Endothelial cell (in vitro differentiated cells): ENCODE results near the gene PTGER1. TPM values are rescaled to one million over a fixed set of nuclear protein-coding genes. Genes with fewer than 3 reads are reported as not detected.

Experiments used
- DNase-seq: peaks from one replicate; pipeline ENCODE4 v3.0.0; 2021; ENCODE audit warnings: low spot score
- H3K27ac Mint-ChIP-seq: one replicate; pipeline ENCODE4 v1.8.0; 2021; ENCODE audit warnings: mixed read lengths, inconsistent platforms; ENCODE audit not compliant: unreplicated experiment
- H3K27me3 Mint-ChIP-seq: one replicate; pipeline ENCODE4 v1.8.0; 2021; ENCODE audit warnings: mild to moderate bottlenecking, moderate library complexity, mixed read lengths, inconsistent platforms; ENCODE audit not compliant: unreplicated experiment
- H3K36me3 Mint-ChIP-seq: one replicate; pipeline ENCODE4 v1.8.0; 2021; ENCODE audit warnings: mild to moderate bottlenecking, low read depth, mixed read lengths, inconsistent platforms; ENCODE audit not compliant: unreplicated experiment
- H3K4me1 Mint-ChIP-seq: one replicate; pipeline ENCODE4 v1.8.0; 2021; ENCODE audit warnings: mild to moderate bottlenecking, mixed read lengths, inconsistent platforms; ENCODE audit not compliant: unreplicated experiment
- H3K4me3 Mint-ChIP-seq: one replicate; pipeline ENCODE4 v1.8.0; 2021; ENCODE audit warnings: mild to moderate bottlenecking, mixed read lengths, inconsistent platforms; ENCODE audit not compliant: unreplicated experiment
- H3K9me3 Mint-ChIP-seq: one replicate; pipeline ENCODE4 v1.8.0; 2021; ENCODE audit warnings: mixed read lengths, inconsistent platforms; ENCODE audit not compliant: unreplicated experiment
- total RNA-seq: library from RNA; stranded (reverse); fragmentation: NEBNext Ultra II Directional; extraction: Animal tissue kit (Norgen Biotek cat#: 25700); gene quantifications from one replicate; pipeline ENCODE4 v1.2.1, GENCODE V29; 2021; ENCODE audit not compliant: unreplicated experiment
- TF ChIP-seq, protein P1 (sequence below): fragments of 200-600 bp; sonication (generic); IDR thresholded peaks from one replicate; pipeline ENCODE4 v1.5.0; 2021; ENCODE audit warnings: antibody characterized with exemption; ENCODE audit not compliant: unreplicated experiment

The PTGER1 gene
- total RNA-seq, 1 donor from 2014 or later = 0.31 TPM

DNA sequence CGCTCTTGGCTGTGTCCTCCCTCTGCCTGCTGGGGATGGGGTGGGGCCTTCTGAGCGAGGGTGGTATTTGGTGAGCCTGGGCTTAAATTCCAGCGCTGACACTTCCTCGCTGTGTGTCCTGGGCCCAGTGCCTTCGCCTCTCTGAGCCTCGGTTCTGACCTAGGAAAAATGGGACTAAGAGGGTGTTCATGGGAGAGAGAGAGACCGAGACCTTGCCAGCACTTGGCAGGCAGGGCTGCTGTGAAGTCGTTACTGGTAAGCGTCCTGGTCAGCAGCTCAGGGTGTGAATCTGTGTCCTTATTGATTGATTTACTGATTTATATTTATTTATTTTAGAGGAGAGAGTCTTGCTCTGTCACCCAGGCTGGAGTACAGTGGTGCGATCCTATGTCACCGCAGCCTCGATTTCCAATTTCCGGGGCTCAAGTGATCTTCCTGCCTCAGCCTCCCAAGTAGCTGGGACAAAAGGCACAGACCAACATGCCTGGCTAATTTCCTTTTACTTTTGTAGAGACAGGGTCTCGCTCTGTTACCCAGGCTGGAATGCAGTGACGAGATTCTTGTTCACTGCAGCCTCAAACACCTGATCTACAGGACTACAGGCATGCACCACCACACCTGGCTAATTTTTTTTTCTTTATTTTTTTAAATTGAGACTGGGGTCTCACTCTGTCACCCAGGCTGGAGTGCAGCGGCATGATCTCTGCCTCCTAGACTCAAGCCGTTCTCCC lies 39.7 kb downstream of the PTGER1 start:
- DNase-seq = no peak
- Mint-ChIP-seq H3K36me3 (peaks cover 7% of the 10 kb centered on the region), H3K4me1 (peaks cover 33% of the 10 kb centered on the region), H3K27me3 (peaks cover 10% of the 10 kb centered on the region), H3K9me3 (no peaks in the 10 kb centered on the region), H3K27ac (no peak overlapping the region), H3K4me3 (peak overlapping the region; percentile 79)
- TF ChIP-seq, protein P1, sequence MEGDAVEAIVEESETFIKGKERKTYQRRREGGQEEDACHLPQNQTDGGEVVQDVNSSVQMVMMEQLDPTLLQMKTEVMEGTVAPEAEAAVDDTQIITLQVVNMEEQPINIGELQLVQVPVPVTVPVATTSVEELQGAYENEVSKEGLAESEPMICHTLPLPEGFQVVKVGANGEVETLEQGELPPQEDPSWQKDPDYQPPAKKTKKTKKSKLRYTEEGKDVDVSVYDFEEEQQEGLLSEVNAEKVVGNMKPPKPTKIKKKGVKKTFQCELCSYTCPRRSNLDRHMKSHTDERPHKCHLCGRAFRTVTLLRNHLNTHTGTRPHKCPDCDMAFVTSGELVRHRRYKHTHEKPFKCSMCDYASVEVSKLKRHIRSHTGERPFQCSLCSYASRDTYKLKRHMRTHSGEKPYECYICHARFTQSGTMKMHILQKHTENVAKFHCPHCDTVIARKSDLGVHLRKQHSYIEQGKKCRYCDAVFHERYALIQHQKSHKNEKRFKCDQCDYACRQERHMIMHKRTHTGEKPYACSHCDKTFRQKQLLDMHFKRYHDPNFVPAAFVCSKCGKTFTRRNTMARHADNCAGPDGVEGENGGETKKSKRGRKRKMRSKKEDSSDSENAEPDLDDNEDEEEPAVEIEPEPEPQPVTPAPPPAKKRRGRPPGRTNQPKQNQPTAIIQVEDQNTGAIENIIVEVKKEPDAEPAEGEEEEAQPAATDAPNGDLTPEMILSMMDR = no peak

DNA sequence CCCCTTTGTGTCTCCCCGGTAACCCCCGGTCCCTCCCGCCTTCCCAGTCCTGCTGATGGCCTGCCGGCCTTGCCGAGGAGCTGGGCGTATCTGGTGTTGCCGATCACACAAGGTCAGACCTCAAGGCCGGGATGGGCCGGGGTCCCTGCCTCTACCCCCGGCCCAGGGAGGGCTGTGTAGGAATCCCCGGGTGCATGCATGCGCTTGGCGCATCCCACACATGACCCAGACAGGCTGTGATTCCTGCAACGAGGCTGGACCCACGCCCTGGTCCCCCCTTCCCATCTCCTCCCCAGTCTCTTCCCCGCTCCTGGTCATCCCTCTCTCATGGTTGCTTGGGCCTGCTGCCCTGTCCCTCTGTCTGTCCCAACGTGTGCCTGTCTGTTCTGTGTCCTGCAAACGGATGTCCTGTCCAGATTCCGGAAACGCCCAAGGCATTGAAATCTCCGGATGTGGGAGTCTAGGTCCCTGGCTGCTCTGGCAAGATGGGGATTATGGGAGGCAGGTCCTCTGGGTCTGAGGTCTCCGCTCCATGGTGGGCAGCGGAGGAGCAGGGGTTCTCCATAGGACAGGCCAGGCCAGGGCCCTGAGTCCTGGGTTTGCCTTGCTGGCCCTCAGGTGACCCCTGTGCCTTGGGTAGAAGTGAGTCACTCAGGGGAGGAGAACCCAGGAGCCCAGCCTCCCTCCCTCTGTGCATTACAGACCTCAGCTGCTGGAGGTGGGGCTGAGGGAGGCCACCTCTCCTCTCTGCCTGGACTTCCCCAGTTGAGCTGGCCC lies 40.4 kb downstream of the PTGER1 start:
- Mint-ChIP-seq H3K4me3 (peak overlapping the region; percentile 85), H3K27ac (peak overlapping the region; percentile 38), H3K36me3 (peaks cover 7% of the 10 kb centered on the region), H3K27me3 (peaks cover 10% of the 10 kb centered on the region), H3K9me3 (no peaks in the 10 kb centered on the region), H3K4me1 (peaks cover 26% of the 10 kb centered on the region)
- TF ChIP-seq, protein P1 = no peak
- no peak for DNase-seq

DNA sequence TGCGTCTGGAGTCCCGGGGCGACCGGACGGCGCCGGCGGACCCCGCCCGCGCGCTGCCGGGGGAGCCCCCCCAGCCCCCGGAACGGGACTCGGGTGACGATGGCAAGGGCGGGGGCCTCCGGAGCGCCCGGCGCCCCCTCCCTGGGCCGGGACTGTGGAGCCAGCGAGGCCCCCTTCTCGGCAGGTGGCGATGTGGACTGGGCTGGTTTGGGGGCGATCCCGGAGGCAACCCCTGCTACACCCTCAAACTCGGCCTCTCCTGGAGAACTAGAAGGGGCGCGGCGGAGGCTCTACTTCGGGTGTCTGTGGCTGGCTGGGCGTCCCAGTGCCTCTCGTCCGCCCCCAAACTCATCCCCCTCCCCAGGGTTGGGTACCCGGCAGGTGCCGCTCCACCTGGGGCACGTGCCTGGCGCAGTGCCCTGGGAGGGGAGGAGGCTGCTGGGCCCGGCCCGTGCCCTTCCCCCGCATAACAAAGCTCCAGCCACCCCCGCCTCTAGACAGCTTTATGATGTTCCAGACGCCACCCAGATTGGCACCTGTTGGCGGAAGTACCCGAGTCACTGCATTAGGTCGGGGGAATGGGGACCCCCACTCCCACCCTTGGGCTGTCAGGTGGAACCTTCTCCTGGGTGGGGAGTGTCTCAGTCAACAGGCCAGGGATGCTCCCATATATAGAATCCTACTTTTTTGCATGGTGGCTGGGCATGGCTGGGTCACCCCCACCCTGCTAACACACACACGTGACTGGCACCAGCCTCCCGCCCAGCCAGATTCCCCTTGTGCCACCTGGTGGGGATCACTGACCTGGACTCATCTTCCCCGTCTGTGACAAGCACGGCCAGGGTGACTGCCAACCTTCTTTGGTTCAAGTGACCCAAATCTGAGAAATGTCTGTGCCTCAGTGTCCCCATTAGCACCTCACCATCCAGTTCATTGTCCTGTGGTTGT lies 41.3 kb downstream of the PTGER1 start:
- H3K27me3 Mint-ChIP-seq = peaks cover 4% of the 10 kb centered on the region
- H3K4me3 Mint-ChIP-seq = peak overlapping the region; percentile 85
- H3K9me3 Mint-ChIP-seq = no peaks in the 10 kb centered on the region
- no peak overlapping the region for H3K27ac Mint-ChIP-seq
- H3K4me1 Mint-ChIP-seq = peaks cover 18% of the 10 kb centered on the region
- TF ChIP-seq, protein P1 = no peak
- H3K36me3 Mint-ChIP-seq = peaks cover 7% of the 10 kb centered on the region
- no peak for DNase-seq

DNA sequence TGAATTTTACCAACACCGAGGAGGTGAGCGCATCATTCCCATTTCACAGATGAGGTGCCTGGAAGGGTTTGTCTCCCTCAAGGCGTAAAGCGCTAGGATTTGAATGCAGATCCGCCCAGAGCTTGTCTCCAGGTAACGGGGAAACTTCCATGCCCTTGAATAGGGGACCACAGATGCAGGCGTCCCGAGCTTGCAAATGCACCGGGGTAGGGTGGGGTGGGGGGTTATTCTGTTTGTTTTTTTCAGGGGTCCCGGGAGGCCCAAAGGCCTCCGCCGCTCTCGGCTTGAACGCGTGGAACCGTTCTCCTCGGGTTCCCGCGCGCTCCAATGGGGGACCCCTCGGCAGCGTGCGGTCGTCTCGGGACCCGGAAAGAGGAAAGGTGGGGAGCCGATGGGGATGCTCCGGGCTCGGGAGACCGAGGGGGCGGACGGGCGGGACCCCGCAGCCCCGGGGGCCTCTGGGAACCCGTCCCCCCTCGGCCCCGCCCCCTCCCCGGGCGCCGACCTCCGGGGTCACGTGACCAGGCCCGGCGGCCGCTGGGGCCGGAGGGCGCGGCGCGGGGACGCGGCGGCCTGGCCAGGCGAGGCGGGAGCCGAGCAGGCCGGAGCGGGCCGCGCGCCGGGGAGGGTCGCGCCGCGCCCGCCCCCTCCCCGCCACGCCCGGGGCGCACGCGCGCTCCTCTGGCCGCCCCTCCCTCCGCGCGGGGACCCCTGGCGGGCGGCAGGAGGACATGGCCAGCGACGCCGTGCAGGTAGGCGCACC lies 42.2 kb downstream of the PTGER1 start, which contains the start of gene PKN1:
TSS of gene PKN1 (plus strand) at position 516 of the 763 bp plus-strand sequence. CDS start at position 732, 216 bp downstream.
- no peaks in the 10 kb centered on the region for H3K9me3 Mint-ChIP-seq
- peaks cover 16% of the 10 kb centered on the region for H3K4me1 Mint-ChIP-seq
- H3K27me3 Mint-ChIP-seq = peaks cover 4% of the 10 kb centered on the region
- peak; percentile 67 for DNase-seq
- TF ChIP-seq, protein P1 = no peak
- peak within 1 kb of the TSS; percentile 61 for H3K27ac Mint-ChIP-seq
- H3K4me3 Mint-ChIP-seq = peak within 1 kb of the TSS; percentile 95
- peaks cover 5% of the 10 kb centered on the region for H3K36me3 Mint-ChIP-seq
